Measurements from ENCODE around the gene ELMO1. TPM values are rescaled to one million over a fixed set of nuclear protein-coding genes. Genes with fewer than 3 reads are reported as not detected.

Gene ELMO1
- total and polyA plus RNA-seq, 8 donors = 18.2 to 55.3 (median 45.6) TPM

DNA sequence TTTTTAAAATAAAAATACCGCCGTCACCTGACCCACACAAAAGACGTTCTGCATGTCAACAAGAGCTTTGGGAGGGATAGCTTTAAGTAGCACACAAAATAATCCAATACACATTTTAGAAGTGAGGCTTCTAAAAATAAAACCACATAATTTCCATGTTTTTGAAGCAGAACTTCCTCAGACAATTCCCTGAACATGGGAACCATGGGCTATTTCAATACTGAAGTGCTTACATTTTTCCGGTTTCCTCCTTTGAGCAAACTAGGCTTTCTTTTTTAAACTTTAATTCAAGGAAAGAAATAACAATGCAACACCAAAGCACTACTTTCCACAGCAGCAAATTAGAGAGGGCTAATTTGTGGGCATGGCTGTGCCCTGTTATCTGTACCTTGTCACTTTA lies 59.9 kb downstream of the ELMO1 start:
- H3K4me1 ChIP-seq = peaks cover 8 to 42% of the 10 kb centered on the region in 2 donors
- ATAC-seq = no peak
- intact Hi-C loops (cut with DNase I) = no loop called here
- H3K27ac ChIP-seq = no peak overlapping the region
- no peaks in the 10 kb centered on the region for H3K27me3 ChIP-seq
- H3K4me3 ChIP-seq = no peak overlapping the region
- H3K36me3 ChIP-seq = no peaks in the 10 kb centered on the region
- H3K9me3 ChIP-seq = no peaks in the 10 kb centered on the region
- no peak for DNase-seq
- no peak for TF ChIP-seq CTCF (IDR thresholded peaks at IDR 0.05)

DNA sequence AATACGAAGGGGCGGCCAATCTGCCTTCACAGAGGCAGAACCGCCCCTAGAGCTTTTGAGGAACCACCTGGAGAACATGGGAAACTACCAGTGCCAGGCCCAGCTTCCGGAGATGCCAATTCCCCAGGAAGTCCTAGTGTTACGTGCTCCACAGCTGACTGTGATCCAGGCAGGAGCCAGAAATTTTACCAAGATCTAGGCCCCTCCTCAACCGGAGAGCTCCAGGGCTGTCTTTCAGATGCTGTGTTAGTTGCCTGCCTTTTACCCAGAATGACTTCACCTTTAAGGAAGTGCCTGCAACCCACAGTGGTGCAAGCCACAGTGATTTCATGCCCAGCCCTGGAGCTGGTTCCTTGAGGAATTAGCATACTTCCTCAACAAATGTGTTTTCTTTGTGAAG lies 62.9 kb downstream of the ELMO1 start:
- Histone ChIP-seq H3K27me3 (no peaks in the 10 kb centered on the region), H3K36me3 (no peaks in the 10 kb centered on the region), H3K9me3 (no peaks in the 10 kb centered on the region), H3K27ac (peak overlapping the region in 1 of 2 donors; percentile 67), H3K4me3 (no peak overlapping the region), H3K4me1 (peaks cover 8 to 24% of the 10 kb centered on the region in 2 donors)
- intact Hi-C loops (cut with DNase I) = no loop called here
- ATAC-seq (peak; percentile 68), DNase-seq (peak in 2 of 4 donors; percentile 71 to 73)
- no peak for TF ChIP-seq CTCF (IDR thresholded peaks at IDR 0.05)

GRCh38 chr7:37382546-37383088 lies 66.0 kb downstream of the ELMO1 start:
- no peaks in the 10 kb centered on the region for H3K36me3 ChIP-seq
- H3K9me3 ChIP-seq = peaks cover 0 to under 1% of the 10 kb centered on the region in 2 donors
- DNase-seq (no peak), ATAC-seq (no peak)
- H3K27ac ChIP-seq = no peak overlapping the region
- H3K27me3 ChIP-seq = no peaks in the 10 kb centered on the region
- peaks cover 0 to 24% of the 10 kb centered on the region in 2 donors for H3K4me1 ChIP-seq
- TF ChIP-seq CTCF (IDR thresholded peaks at IDR 0.05) = no peak
- no peak overlapping the region for H3K4me3 ChIP-seq
- intact Hi-C loops (cut with DNase I) = no loop called here

DNA sequence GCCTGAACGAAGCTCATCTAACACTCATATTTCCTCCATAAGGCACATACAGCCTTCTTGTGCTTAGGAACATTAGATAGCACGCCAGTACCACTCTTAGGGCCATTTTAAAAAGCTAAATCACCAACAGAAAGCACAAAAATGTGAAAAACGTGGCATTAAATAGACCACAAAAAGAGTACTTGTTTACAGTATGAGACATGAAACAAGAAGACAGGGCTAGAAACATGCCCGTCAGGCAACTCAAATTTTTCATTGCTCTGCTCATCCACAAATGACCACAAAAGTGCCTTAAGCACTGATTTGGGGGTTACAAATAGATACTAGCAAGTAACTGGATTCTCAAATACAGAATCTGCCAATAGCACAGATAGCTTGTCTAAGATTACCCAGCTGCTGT lies 67.8 kb downstream of the ELMO1 start:
- H3K27me3 ChIP-seq = no peaks in the 10 kb centered on the region
- H3K36me3 ChIP-seq = no peaks in the 10 kb centered on the region
- no peak for ATAC-seq
- DNase-seq = no peak
- H3K9me3 ChIP-seq = peaks cover 0 to 15% of the 10 kb centered on the region in 2 donors
- no peak overlapping the region for H3K4me3 ChIP-seq
- H3K27ac ChIP-seq = no peak overlapping the region
- intact Hi-C loops (cut with DNase I) = no loop called here
- peaks cover 0 to 10% of the 10 kb centered on the region in 2 donors for H3K4me1 ChIP-seq
- no peak for TF ChIP-seq CTCF (IDR thresholded peaks at IDR 0.05)

DNA sequence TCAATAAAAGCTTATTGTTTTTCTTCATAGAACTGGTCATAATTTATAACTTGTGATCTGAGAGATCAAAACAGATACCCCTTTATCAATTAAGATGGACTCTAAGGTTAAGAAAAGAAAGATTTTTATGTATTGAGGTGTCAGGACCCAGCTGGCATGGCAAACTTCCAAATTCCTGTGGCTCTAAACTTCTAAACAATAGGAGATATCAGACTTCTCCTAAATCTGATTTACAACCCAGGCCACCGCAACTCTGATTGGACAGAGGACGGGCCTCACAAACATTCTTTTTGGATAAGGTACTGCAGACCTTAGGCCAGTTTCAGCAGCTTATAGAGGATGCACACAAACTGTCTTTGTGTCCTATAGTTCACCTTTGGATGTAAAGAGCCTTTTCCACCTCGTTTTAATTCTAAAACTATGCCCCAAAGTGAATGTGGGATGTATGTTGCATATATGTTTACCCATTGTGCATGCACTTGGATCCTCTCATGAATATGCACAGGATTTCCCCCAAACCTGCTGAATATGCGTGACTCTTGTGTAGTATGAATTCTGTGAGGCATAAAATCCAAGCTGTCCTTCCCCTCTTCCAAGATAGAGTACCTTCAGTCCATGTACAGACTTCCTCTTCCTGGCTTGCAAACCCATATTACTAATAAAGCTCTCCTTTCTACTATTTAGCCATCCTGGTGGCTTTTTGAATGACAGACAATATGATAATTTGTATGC lies 69.0 kb downstream of the ELMO1 start:
- Histone ChIP-seq H3K36me3 (no peaks in the 10 kb centered on the region), H3K9me3 (peaks cover 0 to 15% of the 10 kb centered on the region in 2 donors), H3K4me1 (no peaks in the 10 kb centered on the region), H3K27ac (no peak overlapping the region), H3K27me3 (no peaks in the 10 kb centered on the region), H3K4me3 (no peak overlapping the region)
- DNase-seq = no peak
- intact Hi-C loops (cut with DNase I) = no loop called here
- TF ChIP-seq CTCF (IDR thresholded peaks at IDR 0.05) = no peak
- no peak for ATAC-seq

Data from left lung (tissue), 10 donors.